Ovary (tissue), 9 donors: ENCODE results near the gene ABCA9. TPM values are rescaled to one million over a fixed set of nuclear protein-coding genes. Genes with fewer than 3 reads are reported as not detected.
"Not testable (repeated sequence)": the region's sequence is repeated elsewhere in the genome, so short reads cannot be mapped to it uniquely, and the experiment has no call there.

Experiments
- DNase-seq, 5 donors: peaks; one replicate each; pipeline ENCODE4 v3.0.0-alpha.2; 2019 to 2020
- H3K27ac ChIP-seq, 2 donors: fragments of 200-600 bp; one replicate each; pipeline versions ENCODE4 v1.5.1 to v1.8.0; 2019 to 2022
- H3K27me3 ChIP-seq: fragments of 200-600 bp; one replicate; pipeline ENCODE4 v1.8.0; 2022
- H3K36me3 ChIP-seq: fragments of 200-600 bp; sonication (generic); one replicate; pipeline ENCODE4 v1.5.1; 2019
- H3K4me1 ChIP-seq: one replicate; pipeline ENCODE4 v1.8.1; 2013; ENCODE audit warnings: mild to moderate bottlenecking, moderate library complexity; ENCODE audit not compliant: insufficient read depth
- H3K4me3 ChIP-seq: fragments of 200-600 bp; sonication (generic); one replicate; pipeline ENCODE4 v1.5.1; 2017
- H3K9me3 ChIP-seq, 2 donors: fragments of 200-600 bp in 1 of 2; sonication (generic) in 1 of 2; one replicate each; pipeline versions ENCODE4 v1.5.1 to v1.8.1; 2013 to 2019; ENCODE audit warnings: mild to moderate bottlenecking in 1 of 2, moderate library complexity in 1 of 2
- CTCF ChIP-seq, 3 donors: fragments of 450-650 bp in 2 of 3; fragments of 200-600 bp in 1 of 3; IDR thresholded peaks; one replicate each; pipeline versions ENCODE4 v1.5.1 to v1.8.0; 2016 to 2022; ENCODE audit warnings: antibody characterized with exemption in 3 of 3, mild to moderate bottlenecking in 1 of 3
- EP300 ChIP-seq: sonication (generic); formaldehyde crosslinking; IDR thresholded peaks from one replicate; pipeline ENCODE4 v1.6.1; 2017; ENCODE audit warnings: antibody characterized with exemption
- POLR2A ChIP-seq: fragments of 450-650 bp; IDR thresholded peaks from one replicate; pipeline ENCODE4 v1.6.1; 2017; ENCODE audit warnings: antibody characterized with exemption, mild to moderate bottlenecking, moderate library complexity
- whole genome bisulfite sequencing, 3 donors: extraction: QIAGEN DNeasy Blood & Tissue Kit in 1 of 3; methylation state at CpG; one replicate each; pipeline versions ENCODE4 v1.1.5 to v1.1.7; 2013 to 2017; 5-methylcytosine and 5-hydroxymethylcytosine counted together
- intact Hi-C, 4 donors: fragments of 100-400 bp; cut with DNase I; formaldehyde crosslinking; loops; one replicate each; pipeline versions ENCODE4 v1.11.0 to v1.15.1; 2022 to 2023
- polyA plus RNA-seq, 2 donors: library from polyadenylated mRNA; stranded (reverse); fragments of 200-250 nt in 1 of 2; fragments of 350-450 nt in 1 of 2; fragmentation: Illumina TruSeq in 1 of 2; extraction: RNeasy Lipid Tissue Mini Kit (QIAGEN cat#74804) in 1 of 2; gene quantifications; one replicate each; pipeline ENCODE4 v1.2.3, GENCODE V29; 2013 to 2014
- total RNA-seq, 7 donors: library from RNA; depleted of rRNA in 2 of 7; stranded (reverse); fragments of >200 nt in 2 of 7; fragmentation: NEBNext Ultra II Directional in 3 of 7; extraction: Animal tissue kit (Norgen Biotek cat#: 25700) in 3 of 7; gene quantifications; one replicate each; pipeline versions ENCODE4 v1.1.0 to v1.2.4, GENCODE V29; 2016 to 2023
- donor health status: DM: no; HTN: no; CAD: no; lungs with moderate emphysema.
- donor health status: DM: no; HTN: no; CAD: no.
- donor health status: Bipolar disorder and iron deficiency.
- donor health status: DM: yes; HTN: yes; CAD: no.
- donor health status: DM: no; HTN: no; CAD: no.
- donor health status: DM: yes; HTN: yes; CAD: no.

The ABCA9 gene
- total and polyA plus RNA-seq, 9 donors: 15.0 to 111 (median 26.1) TPM

GRCh38 chr17:69009930-69010329 lies 50.8 kb downstream of the ABCA9 start:
- 91 to 94% (median 93%) methylated on average over 3 of the region's 3 CpGs for WGBS, 3 donors
- H3K4me3 ChIP-seq: no peak overlapping the region
- TF ChIP-seq CTCF (IDR thresholded peaks at IDR 0.05) (no peak), EP300 (no peak), POLR2A (no peak)
- no peaks in the 10 kb centered on the region for H3K9me3 ChIP-seq
- H3K36me3 ChIP-seq: no peaks in the 10 kb centered on the region
- H3K27ac ChIP-seq: no peak overlapping the region
- no peaks in the 10 kb centered on the region for H3K4me1 ChIP-seq
- no peaks in the 10 kb centered on the region for H3K27me3 ChIP-seq
- no peak for DNase-seq
- intact Hi-C loops: no loop called here

- H3K27ac ChIP-seq, H3K9me3 ChIP-seq, H3K4me1 ChIP-seq, DNase-seq, H3K27me3 ChIP-seq, H3K4me3 ChIP-seq, H3K36me3 ChIP-seq, intact Hi-C loops: not testable (repeated sequence)
- 93 to 96% (median 95%) methylated on average over 20 to 25 of the region's 27 CpGs for WGBS, 3 donors
These were observed 56.0 kb downstream of the ABCA9 start for GRCh38 chr17:69004759-69005158.

DNA sequence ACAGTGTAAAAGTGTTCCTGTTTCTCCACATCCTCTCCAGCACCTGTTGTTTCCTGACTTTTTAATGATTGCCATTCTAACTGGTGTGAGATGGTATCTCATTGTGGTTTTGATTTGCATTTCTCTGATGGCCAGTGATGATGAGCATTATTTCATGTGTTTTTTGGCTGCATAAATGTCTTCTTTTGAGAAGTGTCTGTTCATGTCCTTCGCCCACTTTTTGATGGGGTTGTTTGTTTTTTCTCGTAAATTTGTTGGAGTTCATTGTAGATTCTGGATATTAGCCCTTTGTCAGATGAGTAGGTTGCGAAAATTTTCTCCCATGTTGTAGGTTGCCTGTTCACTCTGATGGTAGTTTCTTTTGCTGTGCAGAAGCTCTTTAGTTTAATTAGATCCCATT lies 61.0 kb downstream of the ABCA9 start:
- intact Hi-C loops, H3K27ac ChIP-seq, H3K9me3 ChIP-seq, H3K36me3 ChIP-seq, H3K4me3 ChIP-seq, DNase-seq, H3K27me3 ChIP-seq, H3K4me1 ChIP-seq: not testable (repeated sequence)
- 88 to 100% (median 100%) methylated on average over 3 of the region's 3 CpGs for WGBS, 3 donors

DNA sequence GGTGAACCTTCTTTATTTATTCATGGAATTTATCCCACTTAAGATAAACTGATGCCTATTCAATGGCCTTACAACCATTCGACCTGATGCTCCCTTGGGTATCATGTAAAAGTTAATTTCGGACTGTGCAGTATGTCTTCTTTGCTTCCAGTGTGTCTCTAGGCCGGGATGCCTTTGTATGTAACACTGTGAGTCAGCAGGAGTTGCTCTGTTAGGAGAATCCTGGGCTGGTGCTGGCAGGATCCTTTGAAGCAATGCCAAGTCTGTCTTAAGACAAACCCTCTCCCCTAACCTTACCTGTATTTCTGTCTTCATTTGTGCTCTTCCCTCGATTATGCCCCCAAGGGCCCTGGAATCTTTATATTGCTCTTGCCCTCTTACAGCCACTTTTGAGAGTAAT lies 67.6 kb downstream of the ABCA9 start:
- 49 to 53% (median 50%) methylated on average over 4 of the region's 4 CpGs for WGBS, 3 donors
- Histone ChIP-seq H3K4me3 (no peak overlapping the region), H3K9me3 (no peaks in the 10 kb centered on the region), H3K27ac (no peak overlapping the region), H3K27me3 (no peaks in the 10 kb centered on the region), H3K4me1 (no peaks in the 10 kb centered on the region), H3K36me3 (no peaks in the 10 kb centered on the region)
- TF ChIP-seq CTCF (IDR thresholded peaks at IDR 0.05): no peak
- TF ChIP-seq POLR2A: no peak
- no peak for TF ChIP-seq EP300
- DNase-seq: no peak
- intact Hi-C loops: no loop called here

DNA sequence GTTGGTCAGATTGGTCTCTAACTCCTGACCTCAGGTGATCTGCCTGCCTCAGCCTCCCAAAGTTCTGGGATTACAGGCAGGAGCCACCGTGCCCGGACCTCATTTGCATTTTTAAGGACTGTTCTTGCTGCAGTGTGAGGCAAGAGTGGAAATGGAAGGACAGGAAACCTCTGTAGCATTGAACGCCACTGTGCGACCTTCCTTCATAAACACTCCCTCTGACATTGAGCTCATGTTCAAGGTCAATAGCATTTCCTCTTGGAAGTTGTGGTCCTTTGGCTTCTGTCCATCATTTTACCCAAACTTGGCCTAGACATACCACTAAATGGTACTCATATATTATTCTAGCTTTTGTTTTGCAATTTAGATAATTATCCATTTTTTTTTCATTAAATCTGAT lies 72.8 kb downstream of the ABCA9 start:
- Histone ChIP-seq H3K4me1 (no peaks in the 10 kb centered on the region), H3K27me3 (no peaks in the 10 kb centered on the region), H3K36me3 (no peaks in the 10 kb centered on the region), H3K4me3 (no peak overlapping the region), H3K27ac (no peak overlapping the region), H3K9me3 (no peaks in the 10 kb centered on the region)
- 70 to 84% (median 75%) methylated on average over 4 of the region's 4 CpGs for WGBS, 3 donors
- intact Hi-C loops: no loop called here
- no peak for TF ChIP-seq EP300
- no peak for TF ChIP-seq POLR2A
- TF ChIP-seq CTCF (IDR thresholded peaks at IDR 0.05): no peak
- no peak for DNase-seq

DNA sequence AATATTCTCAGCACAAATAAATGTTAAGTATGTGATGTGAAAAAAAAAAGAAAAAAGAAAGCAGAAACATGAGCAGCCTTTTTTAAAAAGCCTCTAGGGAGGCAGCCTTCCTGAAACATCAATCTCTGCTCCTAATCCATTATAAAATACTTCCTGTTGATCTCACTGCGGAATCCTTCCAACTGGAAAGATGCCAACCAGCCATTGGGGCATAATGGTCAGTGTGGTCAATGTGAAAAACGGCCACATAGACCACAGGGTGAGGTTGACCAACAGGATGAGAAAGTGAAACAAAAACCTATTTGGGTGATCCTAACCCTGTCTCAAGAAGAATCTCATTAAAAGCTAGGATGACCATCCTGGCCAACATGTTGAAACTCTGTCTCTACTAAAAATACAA lies 79.4 kb downstream of the ABCA9 start:
- no peaks in the 10 kb centered on the region for H3K36me3 ChIP-seq
- intact Hi-C loops: no loop called here
- H3K4me3 ChIP-seq: no peak overlapping the region
- no peaks in the 10 kb centered on the region for H3K9me3 ChIP-seq
- WGBS, 3 donors: 34 to 46% (median 40%) methylated on average over 2 of the region's 2 CpGs
- TF ChIP-seq EP300: no peak
- TF ChIP-seq CTCF (IDR thresholded peaks at IDR 0.05): no peak
- TF ChIP-seq POLR2A: no peak
- peak overlapping the region in 1 of 2 donors; percentile 15 for H3K27ac ChIP-seq
- peak in 1 of 5 donors; percentile 31 for DNase-seq
- no peaks in the 10 kb centered on the region for H3K4me1 ChIP-seq
- H3K27me3 ChIP-seq: no peaks in the 10 kb centered on the region
